Kidney epithelial cell (primary cell): Measurements from ENCODE around the gene DPP3. TPM values are rescaled to one million over a fixed set of nuclear protein-coding genes. Genes with fewer than 3 reads are reported as not detected.

Experiments
- DNase-seq: peaks from one replicate; pipeline ENCODE4 v3.0.0-alpha.2; 2010; ENCODE audit warnings: low read depth
- H3K27me3 ChIP-seq: 2 replicates; pipeline ENCODE4 v1.6.0; 2011; ENCODE audit warnings: low read length; ENCODE audit not compliant: control insufficient read depth, insufficient read depth
- H3K36me3 ChIP-seq: 2 replicates; pipeline ENCODE4 v1.5.1; 2011; ENCODE audit warnings: low read length; ENCODE audit not compliant: control insufficient read depth, insufficient read depth
- H3K4me3 ChIP-seq: 2 replicates; pipeline ENCODE4 v1.5.1; 2011; ENCODE audit warnings: low read depth, mild to moderate bottlenecking, control low read depth, low read length
- CTCF ChIP-seq: IDR thresholded peaks from 2 replicates; pipeline ENCODE4 v1.5.1; 2011; ENCODE audit warnings: mild to moderate bottlenecking, moderate library complexity, low read length, control low read depth, inconsistent platforms; ENCODE audit not compliant: insufficient read depth, poor library complexity, severe bottlenecking
- total RNA-seq: library from RNA; depleted of rRNA; stranded (reverse); fragments of >200 nt; gene quantifications from 2 replicates; pipeline ENCODE4 v1.2.3, GENCODE V29; 2015

DPP3 gene
- total RNA-seq, 1 donor from 2014 or later = 84.6 TPM

DNA sequence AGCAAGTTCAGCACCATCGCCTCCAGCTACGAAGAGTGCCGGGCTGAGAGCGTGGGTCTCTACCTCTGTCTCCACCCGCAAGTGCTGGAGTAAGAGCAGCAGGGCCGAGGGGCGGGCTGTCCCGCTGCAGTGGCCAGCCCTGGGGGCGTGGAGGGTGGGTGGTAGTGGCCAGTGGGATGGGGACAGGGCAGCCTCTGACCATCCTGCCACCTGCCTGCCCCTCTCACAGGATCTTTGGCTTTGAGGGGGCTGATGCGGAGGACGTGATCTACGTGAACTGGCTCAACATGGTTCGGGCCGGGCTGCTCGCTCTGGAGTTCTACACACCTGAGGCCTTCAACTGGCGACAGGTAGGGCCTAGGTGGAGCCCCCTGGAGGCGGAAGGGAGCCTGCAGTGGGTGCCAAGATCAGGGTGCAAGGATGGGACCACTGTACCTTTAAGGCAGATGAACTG lies 15.2 kb downstream of the DPP3 start:
- peak; percentile 39 for TF ChIP-seq CTCF
- H3K27me3 ChIP-seq = no peaks in the 10 kb centered on the region
- H3K4me3 ChIP-seq = no peak overlapping the region
- peaks cover 5% of the 10 kb centered on the region for H3K36me3 ChIP-seq
- DNase-seq = no peak

DNA sequence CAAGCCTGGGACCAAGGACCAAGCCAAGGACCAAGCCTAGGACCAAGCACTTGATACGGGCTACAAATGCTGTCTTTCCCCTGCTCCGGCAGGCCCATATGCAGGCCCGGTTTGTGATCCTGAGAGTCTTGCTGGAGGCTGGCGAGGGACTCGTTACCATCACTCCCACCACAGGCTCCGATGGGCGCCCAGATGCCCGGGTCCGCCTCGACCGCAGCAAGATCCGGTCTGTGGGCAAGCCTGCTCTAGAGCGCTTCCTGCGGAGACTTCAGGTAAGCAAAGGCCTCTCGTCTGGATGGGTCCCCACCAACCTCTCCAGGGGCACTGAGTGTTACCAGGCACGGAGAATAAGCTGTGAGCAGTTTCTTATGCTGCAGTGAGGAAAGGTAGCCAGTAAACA lies 17.0 kb downstream of the DPP3 start:
- no peak for TF ChIP-seq CTCF
- no peak for DNase-seq
- H3K4me3 ChIP-seq = no peak overlapping the region
- H3K36me3 ChIP-seq = peaks cover 5% of the 10 kb centered on the region
- H3K27me3 ChIP-seq = no peaks in the 10 kb centered on the region

GRCh38 chr11:66498506-66498905 lies 18.3 kb downstream of the DPP3 start:
- no peak for DNase-seq
- peaks cover 3% of the 10 kb centered on the region for H3K36me3 ChIP-seq
- H3K4me3 ChIP-seq = no peak overlapping the region
- no peak for TF ChIP-seq CTCF
- H3K27me3 ChIP-seq = no peaks in the 10 kb centered on the region

- H3K27me3 ChIP-seq = no peaks in the 10 kb centered on the region
- H3K4me3 ChIP-seq = no peak overlapping the region
- no peak for DNase-seq
- no peaks in the 10 kb centered on the region for H3K36me3 ChIP-seq
- TF ChIP-seq CTCF = no peak
Measured at GRCh38 chr11:66505276-66505816, 25.1 kb downstream of the DPP3 start.

- Histone ChIP-seq H3K4me3 (no peak overlapping the region), H3K36me3 (no peaks in the 10 kb centered on the region), H3K27me3 (no peaks in the 10 kb centered on the region)
- no peak for DNase-seq
- TF ChIP-seq CTCF = no peak
Measured at GRCh38 chr11:66509131-66509561, 28.9 kb downstream of the DPP3 start.
